ENCODE measurements around the gene GPR141. TPM values are rescaled to one million over a fixed set of nuclear protein-coding genes. Genes with fewer than 3 reads are reported as not detected.

The GPR141 gene
- polyA plus RNA-seq, 1 of the 3 experiments (the other 2 are of a cell fraction) = not detected

DNA sequence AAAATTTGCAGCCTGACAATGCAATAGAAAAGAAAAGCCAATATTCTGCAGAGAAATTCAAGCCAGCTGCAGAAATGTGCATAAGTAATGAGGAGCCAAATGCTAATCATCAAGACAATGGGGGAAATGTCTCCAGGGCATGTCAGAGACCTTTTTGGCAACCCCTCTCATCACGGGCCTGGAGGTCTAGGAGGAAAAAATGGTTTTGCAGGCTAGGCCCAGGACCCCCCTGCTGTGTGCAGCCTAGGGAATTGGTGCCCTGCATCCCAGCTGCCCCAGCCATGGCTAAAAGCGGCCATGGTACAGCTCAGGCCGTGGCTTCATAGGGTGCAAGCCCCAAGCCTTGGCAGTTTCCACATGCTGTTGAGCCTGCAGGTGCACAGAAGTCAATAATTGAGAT lies 92.4 kb downstream of the GPR141 start (continued):
- TF ChIP-seq, protein P1, sequence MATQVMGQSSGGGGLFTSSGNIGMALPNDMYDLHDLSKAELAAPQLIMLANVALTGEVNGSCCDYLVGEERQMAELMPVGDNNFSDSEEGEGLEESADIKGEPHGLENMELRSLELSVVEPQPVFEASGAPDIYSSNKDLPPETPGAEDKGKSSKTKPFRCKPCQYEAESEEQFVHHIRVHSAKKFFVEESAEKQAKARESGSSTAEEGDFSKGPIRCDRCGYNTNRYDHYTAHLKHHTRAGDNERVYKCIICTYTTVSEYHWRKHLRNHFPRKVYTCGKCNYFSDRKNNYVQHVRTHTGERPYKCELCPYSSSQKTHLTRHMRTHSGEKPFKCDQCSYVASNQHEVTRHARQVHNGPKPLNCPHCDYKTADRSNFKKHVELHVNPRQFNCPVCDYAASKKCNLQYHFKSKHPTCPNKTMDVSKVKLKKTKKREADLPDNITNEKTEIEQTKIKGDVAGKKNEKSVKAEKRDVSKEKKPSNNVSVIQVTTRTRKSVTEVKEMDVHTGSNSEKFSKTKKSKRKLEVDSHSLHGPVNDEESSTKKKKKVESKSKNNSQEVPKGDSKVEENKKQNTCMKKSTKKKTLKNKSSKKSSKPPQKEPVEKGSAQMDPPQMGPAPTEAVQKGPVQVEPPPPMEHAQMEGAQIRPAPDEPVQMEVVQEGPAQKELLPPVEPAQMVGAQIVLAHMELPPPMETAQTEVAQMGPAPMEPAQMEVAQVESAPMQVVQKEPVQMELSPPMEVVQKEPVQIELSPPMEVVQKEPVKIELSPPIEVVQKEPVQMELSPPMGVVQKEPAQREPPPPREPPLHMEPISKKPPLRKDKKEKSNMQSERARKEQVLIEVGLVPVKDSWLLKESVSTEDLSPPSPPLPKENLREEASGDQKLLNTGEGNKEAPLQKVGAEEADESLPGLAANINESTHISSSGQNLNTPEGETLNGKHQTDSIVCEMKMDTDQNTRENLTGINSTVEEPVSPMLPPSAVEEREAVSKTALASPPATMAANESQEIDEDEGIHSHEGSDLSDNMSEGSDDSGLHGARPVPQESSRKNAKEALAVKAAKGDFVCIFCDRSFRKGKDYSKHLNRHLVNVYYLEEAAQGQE (IDR thresholded peaks at IDR 0.05; ENCODE audit: low read depth, low read length) = no peak

- Histone ChIP-seq H3K4me2 (no peak overlapping the region), H3K9me2 (no peaks in the 10 kb centered on the region), H3K9me3 (peaks cover 4% of the 10 kb centered on the region; the same call in 1 of the 2 replicates), H3K79me2 (ENCODE audit: insufficient read depth) (no peaks in the 10 kb centered on the region), H4K20me1 (ENCODE audit: insufficient read depth) (no peaks in the 10 kb centered on the region), H3K4me3 (ENCODE audit: low read depth in 2 of 2, low read length in 1 of 2) (no peak overlapping the region), H3F3A (replicated peaks; ENCODE audit: insufficient read depth) (no peaks in the 10 kb centered on the region), H3K9ac (no peak overlapping the region), H3K4me1 (ENCODE audit: control insufficient read depth in 1 of 2, insufficient read depth in 2 of 2, low read depth in 1 of 2, low read length in 1 of 2) (no peaks in the 10 kb centered on the region), H3K27ac (ENCODE audit: low read depth in 2 of 2, low read length in 1 of 2) (no peak overlapping the region), H3K36me3 (replicated peaks in 1 of 2; ENCODE audit: control insufficient read depth in 1 of 2, insufficient read depth in 2 of 2, low read length in 1 of 2) (no peaks in the 10 kb centered on the region), H2AFZ (ENCODE audit: low read depth) (no peak overlapping the region), H3K27me3 (ENCODE audit: insufficient read depth) (no peaks in the 10 kb centered on the region)
- CTCF ChIA-PET = interaction anchor here (1.1 kb wide), 1 partner anchor 53 kb away, joined by 3 read pairs; no protein-coding TSS in a partner anchor
- no peak for TF ChIP-seq EZH2phosphoT487 (IDR thresholded peaks at IDR 0.05; ENCODE audit: borderline replicate concordance, low read depth)
- TF ChIP-seq CHD2 (IDR thresholded peaks at IDR 0.05; ENCODE audit: low read length, partially characterized antibody) = no peak
- TF ChIP-seq POLR2AphosphoS5 (IDR thresholded peaks at IDR 0.05; ENCODE audit: low read depth, low read length) = no peak
- TF ChIP-seq GABPA (IDR thresholded peaks at IDR 0.05; ENCODE audit: low read depth) = no peak
- no peak for TF ChIP-seq JUND (IDR thresholded peaks at IDR 0.05)
- no peak for TF ChIP-seq USF1 (IDR thresholded peaks at IDR 0.05; ENCODE audit: borderline replicate concordance, low read depth)
- no peak for TF ChIP-seq ELF1 (IDR thresholded peaks at IDR 0.05)
- no peak for TF ChIP-seq RXRA (IDR thresholded peaks at IDR 0.05; ENCODE audit: borderline replicate concordance, low read depth)
- TF ChIP-seq, protein P2, sequence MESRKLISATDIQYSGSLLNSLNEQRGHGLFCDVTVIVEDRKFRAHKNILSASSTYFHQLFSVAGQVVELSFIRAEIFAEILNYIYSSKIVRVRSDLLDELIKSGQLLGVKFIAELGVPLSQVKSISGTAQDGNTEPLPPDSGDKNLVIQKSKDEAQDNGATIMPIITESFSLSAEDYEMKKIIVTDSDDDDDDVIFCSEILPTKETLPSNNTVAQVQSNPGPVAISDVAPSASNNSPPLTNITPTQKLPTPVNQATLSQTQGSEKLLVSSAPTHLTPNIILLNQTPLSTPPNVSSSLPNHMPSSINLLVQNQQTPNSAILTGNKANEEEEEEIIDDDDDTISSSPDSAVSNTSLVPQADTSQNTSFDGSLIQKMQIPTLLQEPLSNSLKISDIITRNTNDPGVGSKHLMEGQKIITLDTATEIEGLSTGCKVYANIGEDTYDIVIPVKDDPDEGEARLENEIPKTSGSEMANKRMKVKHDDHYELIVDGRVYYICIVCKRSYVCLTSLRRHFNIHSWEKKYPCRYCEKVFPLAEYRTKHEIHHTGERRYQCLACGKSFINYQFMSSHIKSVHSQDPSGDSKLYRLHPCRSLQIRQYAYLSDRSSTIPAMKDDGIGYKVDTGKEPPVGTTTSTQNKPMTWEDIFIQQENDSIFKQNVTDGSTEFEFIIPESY (IDR thresholded peaks at IDR 0.05; ENCODE audit: borderline replicate concordance, low read depth) = no peak
- no peak for TF ChIP-seq MEF2A (IDR thresholded peaks at IDR 0.05; ENCODE audit: borderline replicate concordance, low read depth)
- TF ChIP-seq CTCF (IDR thresholded peaks at IDR 0.05) = no peak
- no peak for TF ChIP-seq FOSL2 (IDR thresholded peaks at IDR 0.05; ENCODE audit: borderline replicate concordance, low read depth)
- TF ChIP-seq YY1 (IDR thresholded peaks at IDR 0.05; ENCODE audit: low read depth) = no peak
- TF ChIP-seq RAD21 (IDR thresholded peaks at IDR 0.05; ENCODE audit: low read length) = no peak
- TF ChIP-seq NFIC (IDR thresholded peaks at IDR 0.05; ENCODE audit: borderline replicate concordance) = no peak
- TF ChIP-seq FOXJ3 (CRISPR knock-in tag; IDR thresholded peaks at IDR 0.05) = no peak
- TF ChIP-seq IRF3 (IDR thresholded peaks at IDR 0.05; ENCODE audit: low read depth, low read length) = no peak
- 36% methylated on average over 2 of the region's 2 CpGs for WGBS (ENCODE audit: low lambda C conversion rate)
- no peak for DNase-seq
- POLR2A ChIA-PET = no interaction called here
Measured at GRCh38 chr7:37781156-37781555, 97.6 kb downstream of the GPR141 start.
